SK-N-SH treated with all-trans-retinoic acid at 6 μM for 48 hours (cell line): Measurements from ENCODE around the gene SURF4.
A peak's percentile ranks its signal among the peaks of the same experiment; 100 is the strongest.

ENCODE experiments used
- ATAC-seq: fragments of 200-7000 bp; cut with Tn5 transposase; 3 replicates; pipeline ENCODE4 v1.9.1; 2020; ENCODE audit warnings: mild to moderate bottlenecking, moderate library complexity
- BACH2 ChIP-seq: fragments of 250-450 bp; sonication (Bioruptor Pico); IDR thresholded peaks from 2 replicates; pipeline ENCODE4 v1.9.0; 2021; ENCODE audit warnings: mild to moderate bottlenecking, borderline replicate concordance
- CSRNP3 ChIP-seq: fragments of 250-450 bp; sonication (Bioruptor Pico); IDR thresholded peaks from 2 replicates; pipeline ENCODE4 v1.5.1; 2021; ENCODE audit warnings: mild to moderate bottlenecking, moderate library complexity
- ESRRG ChIP-seq: fragments of 250-450 bp; sonication (Bioruptor Pico); IDR thresholded peaks from 2 replicates; pipeline ENCODE4 v1.6.1; 2021; ENCODE audit warnings: mild to moderate bottlenecking
- GLIS3 ChIP-seq: fragments of 250-450 bp; sonication (Bioruptor Pico); IDR thresholded peaks from 2 replicates; pipeline ENCODE4 v1.5.0; 2020; ENCODE audit warnings: mild to moderate bottlenecking, moderate library complexity
- ISL1 ChIP-seq: fragments of 250-450 bp; sonication (Bioruptor Pico); IDR thresholded peaks from 2 replicates; pipeline ENCODE4 v2.1.2; 2022; ENCODE audit warnings: mild to moderate bottlenecking, moderate library complexity
- OSR1 ChIP-seq: fragments of 250-450 bp; sonication (Bioruptor Pico); IDR thresholded peaks from 2 replicates; pipeline ENCODE4 v1.8.0; 2022; ENCODE audit warnings: moderate library complexity, mild to moderate bottlenecking, inconsistent platforms
- PPARA ChIP-seq: fragments of 250-450 bp; sonication (Bioruptor Pico); IDR thresholded peaks from 2 replicates; pipeline ENCODE4 v1.5.0; 2020; ENCODE audit warnings: mild to moderate bottlenecking, borderline replicate concordance
- RARB ChIP-seq: fragments of 250-450 bp; sonication (Bioruptor Pico); IDR thresholded peaks from 2 replicates; pipeline ENCODE4 v1.8.0; 2021; ENCODE audit warnings: mild to moderate bottlenecking, moderate library complexity
- SNAI2 ChIP-seq: fragments of 250-450 bp; sonication (Bioruptor Pico); IDR thresholded peaks from 2 replicates; pipeline ENCODE4 v1.5.0; 2020; ENCODE audit warnings: mild to moderate bottlenecking, moderate library complexity
- TCF4 ChIP-seq: fragments of 250-450 bp; sonication (Bioruptor Pico); IDR thresholded peaks from 2 replicates; pipeline ENCODE4 v1.8.0; 2021; ENCODE audit warnings: mild to moderate bottlenecking, moderate library complexity, borderline replicate concordance
- TOX ChIP-seq: fragments of 250-450 bp; sonication (Bioruptor Pico); IDR thresholded peaks from 2 replicates; pipeline ENCODE4 v1.8.0; 2021; ENCODE audit warnings: mild to moderate bottlenecking, moderate library complexity, borderline replicate concordance
- TSHZ2 ChIP-seq: fragments of 250-450 bp; sonication (Bioruptor Pico); IDR thresholded peaks from 2 replicates; pipeline ENCODE4 v1.5.0; 2020; ENCODE audit warnings: mild to moderate bottlenecking, moderate library complexity
- ZC3H10 ChIP-seq: fragments of 250-450 bp; sonication (Bioruptor Pico); IDR thresholded peaks from 2 replicates; pipeline ENCODE4 v1.5.1; 2021; ENCODE audit warnings: mild to moderate bottlenecking, moderate library complexity
- ZFP3 ChIP-seq: fragments of 250-450 bp; sonication (Bioruptor Pico); IDR thresholded peaks from 2 replicates; pipeline ENCODE4 v1.5.0; 2020; ENCODE audit warnings: mild to moderate bottlenecking, moderate library complexity
- ZFP30 ChIP-seq: fragments of 450-650 bp; formaldehyde crosslinking; IDR thresholded peaks from 2 replicates; pipeline ENCODE4 v1.5.0; 2022; ENCODE audit warnings: mild to moderate bottlenecking, moderate library complexity
- ZNF565 ChIP-seq: fragments of 450-650 bp; formaldehyde crosslinking; conservative IDR thresholded peaks from 2 replicates; pipeline ENCODE4 v1.5.0; 2020; ENCODE audit warnings: low read depth, mild to moderate bottlenecking, moderate library complexity
- ZNF70 ChIP-seq: fragments of 450-650 bp; formaldehyde crosslinking; IDR thresholded peaks from 2 replicates; pipeline ENCODE4 v1.5.0; 2020; ENCODE audit warnings: mild to moderate bottlenecking, moderate library complexity
- ZNF8 ChIP-seq: fragments of 450-650 bp; formaldehyde crosslinking; IDR thresholded peaks from 2 replicates; pipeline ENCODE4 v1.5.0; 2020; ENCODE audit warnings: mild to moderate bottlenecking, moderate library complexity

Gene SURF4

GRCh38 chr9:133375724-133376654 lies at the start of gene SURF4, which contains the start of gene STKLD1:
Gene SURF4, minus strand, starts transcription at chr9:133376060. Its CDS starts 91 bp downstream, at chr9:133375969.
Gene STKLD1, plus strand, starts transcription at chr9:133376366. Its CDS starts 108 bp downstream, at chr9:133376474.
- TF ChIP-seq ZC3H10 (CRISPR knock-in tag) = no peak
- no peak for TF ChIP-seq ZNF70 (CRISPR knock-in tag)
- no peak for TF ChIP-seq OSR1 (CRISPR knock-in tag)
- TF ChIP-seq TSHZ2 (CRISPR knock-in tag) = no peak
- TF ChIP-seq ZNF8 = no peak
- peak; percentile 93 for ATAC-seq

- no peak for TF ChIP-seq TSHZ2 (CRISPR knock-in tag)
- ATAC-seq = no peak
These were observed 49.3 kb upstream of the SURF4 start for GRCh38 chr9:133425049-133425632.

- ATAC-seq = no peak
- no peak for TF ChIP-seq CSRNP3 (CRISPR knock-in tag)
- no peak for TF ChIP-seq TCF4 (CRISPR knock-in tag)
- no peak for TF ChIP-seq ISL1
- no peak for TF ChIP-seq ZNF565 (CRISPR knock-in tag)
- no peak for TF ChIP-seq GLIS3 (CRISPR knock-in tag)
- TF ChIP-seq PPARA (CRISPR knock-in tag) = no peak
- no peak for TF ChIP-seq ESRRG (CRISPR knock-in tag)
- TF ChIP-seq RARB (CRISPR knock-in tag) = no peak
- no peak for TF ChIP-seq ZNF70 (CRISPR knock-in tag)
- no peak for TF ChIP-seq ZFP3 (CRISPR knock-in tag)
- TF ChIP-seq BACH2 (CRISPR knock-in tag) = no peak
These were observed 48.3 kb upstream of the SURF4 start for GRCh38 chr9:133424187-133424586.

GRCh38 chr9:133423216-133423615 lies 47.4 kb upstream of the SURF4 start:
- TF ChIP-seq RARB (CRISPR knock-in tag) = no peak
- TF ChIP-seq ZC3H10 (CRISPR knock-in tag) = no peak
- no peak for TF ChIP-seq TOX (CRISPR knock-in tag)
- no peak for TF ChIP-seq ZNF565 (CRISPR knock-in tag)
- no peak for TF ChIP-seq GLIS3 (CRISPR knock-in tag)
- TF ChIP-seq SNAI2 (CRISPR knock-in tag) = no peak
- TF ChIP-seq ESRRG (CRISPR knock-in tag) = no peak
- TF ChIP-seq ZFP30 = no peak
- no peak for TF ChIP-seq ISL1
- TF ChIP-seq OSR1 (CRISPR knock-in tag) = no peak
- no peak for TF ChIP-seq BACH2 (CRISPR knock-in tag)
- ATAC-seq = no peak
